Gastroesophageal sphincter (tissue), 3 donors: Measurements from ENCODE around the gene PET117.

Experiments used
- CTCF ChIP-seq, 4 experiments: fragments of 200-600 bp in 2 of 4; fragments of 450-650 bp in 2 of 4; sonication (generic) in 1 of 4; IDR thresholded peaks; one replicate each; pipeline ENCODE4 v1.5.1; 2017 to 2019; ENCODE audit warnings: antibody characterized with exemption in 4 of 4, mild to moderate bottlenecking in 2 of 4, moderate library complexity in 2 of 4
- EP300 ChIP-seq: sonication (generic); formaldehyde crosslinking; IDR thresholded peaks from one replicate; pipeline ENCODE4 v1.6.1; 2017; ENCODE audit warnings: antibody characterized with exemption, mild to moderate bottlenecking
- POLR2A ChIP-seq, 2 donors: fragments of 450-650 bp; IDR thresholded peaks; one replicate each; pipeline ENCODE4 v1.6.1; 2017; ENCODE audit warnings: antibody characterized with exemption in 2 of 2, mild to moderate bottlenecking in 2 of 2, moderate library complexity in 1 of 2
- POLR2AphosphoS5 ChIP-seq: sonication (generic); formaldehyde crosslinking; IDR thresholded peaks from one replicate; pipeline ENCODE4 v1.6.1; 2017; ENCODE audit warnings: antibody characterized with exemption

GRCh38 chr20:18154342-18154741 is 16.7 kb downstream of the PET117 start:
- TF ChIP-seq CTCF (IDR thresholded peaks at IDR 0.05): no peak
- no peak for TF ChIP-seq POLR2A (IDR thresholded peaks at IDR 0.05)
- no peak for TF ChIP-seq EP300
- no peak for TF ChIP-seq POLR2AphosphoS5
